ENCODE measurements around the gene SENP1.
"Not testable (repeated sequence)": the region's sequence is repeated elsewhere in the genome, so short reads cannot be mapped to it uniquely, and the experiment has no call there.

Gene SENP1

GRCh38 chr12:48105867-48106680 is at the start of gene SENP1:
Gene SENP1, minus strand, starts transcription at chr12:48106079. Its CDS starts 4,607 bp downstream, at chr12:48101472.
- peak; percentile 84 for DNase-seq (ENCODE audit: low read depth)

GRCh38 chr12:48151103-48151771 is 45.4 kb upstream of the SENP1 start:
- no peak for DNase-seq (ENCODE audit: low read depth)

GRCh38 chr12:48145981-48146380 is 40.1 kb upstream of the SENP1 start:
- no peak for DNase-seq (ENCODE audit: low read depth)

GRCh38 chr12:48143898-48144297 is 38.0 kb upstream of the SENP1 start:
- no peak for DNase-seq (ENCODE audit: low read depth)

- no peak for DNase-seq (ENCODE audit: low read depth)
Observed at GRCh38 chr12:48142818-48143674, 37.2 kb upstream of the SENP1 start.

- no peak for DNase-seq (ENCODE audit: low read depth)
Observed at GRCh38 chr12:48135027-48135426, 29.1 kb upstream of the SENP1 start.

- no peak for DNase-seq (ENCODE audit: low read depth)
Observed at GRCh38 chr12:48132826-48133225, 26.9 kb upstream of the SENP1 start.

- DNase-seq (ENCODE audit: low read depth): no peak
Observed at GRCh38 chr12:48131517-48131916, 25.6 kb upstream of the SENP1 start.

- DNase-seq (ENCODE audit: low read depth): no peak
Observed at GRCh38 chr12:48129376-48129775, 23.5 kb upstream of the SENP1 start.

- peak; percentile 20 for DNase-seq (ENCODE audit: low read depth)
Observed at GRCh38 chr12:48128800-48129199, 22.9 kb upstream of the SENP1 start.

GRCh38 chr12:48126953-48127630 is 21.2 kb upstream of the SENP1 start:
- DNase-seq (ENCODE audit: low read depth): no peak

- DNase-seq (ENCODE audit: low read depth): no peak
Observed at GRCh38 chr12:48125985-48126384, 20.1 kb upstream of the SENP1 start.

GRCh38 chr12:48125542-48125941 is 19.7 kb upstream of the SENP1 start:
- DNase-seq (ENCODE audit: low read depth): not testable (repeated sequence)

GRCh38 chr12:48123169-48123568 is 17.3 kb upstream of the SENP1 start:
- DNase-seq (ENCODE audit: low read depth): no peak

GRCh38 chr12:48122065-48122834 is 16.4 kb upstream of the SENP1 start:
- no peak for DNase-seq (ENCODE audit: low read depth)

- DNase-seq (ENCODE audit: low read depth): no peak
Observed at GRCh38 chr12:48121522-48121921, 15.6 kb upstream of the SENP1 start.

- DNase-seq (ENCODE audit: low read depth): no peak
Observed at GRCh38 chr12:48119834-48120195, 13.9 kb upstream of the SENP1 start.

GRCh38 chr12:48119078-48119833 is 13.4 kb upstream of the SENP1 start, which contains the start of gene PFKM:
Gene PFKM, plus strand, starts transcription at chr12:48119364. Its CDS starts 3,411 bp downstream, at chr12:48122775.
- DNase-seq (ENCODE audit: low read depth): peak; percentile 95

GRCh38 chr12:48118284-48118871 is 12.5 kb upstream of the SENP1 start:
- no peak for DNase-seq (ENCODE audit: low read depth)

GRCh38 chr12:48115957-48116356 is 10.1 kb upstream of the SENP1 start:
- no peak for DNase-seq (ENCODE audit: low read depth)
